Type B pancreatic cell (in vitro differentiated cells): ENCODE results near the gene KEL. TPM values are rescaled to one million over a fixed set of nuclear protein-coding genes. Genes with fewer than 3 reads are reported as not detected.
A peak's percentile ranks its signal among the peaks of the same experiment; 100 is the strongest.

ENCODE experiments used
- DNase-seq: peaks from one replicate; pipeline ENCODE4 v3.0.0; 2021; ENCODE audit warnings: mixed read lengths; ENCODE audit not compliant: unreplicated experiment; ENCODE audit errors: extremely low spot score
- H3K27ac Mint-ChIP-seq: 2 replicates; pipeline ENCODE4 v1.8.0; 2021; ENCODE audit warnings: mild to moderate bottlenecking, mixed read lengths
- H3K27me3 Mint-ChIP-seq: 2 replicates; pipeline ENCODE4 v1.8.0; 2021; ENCODE audit warnings: mixed read lengths
- H3K36me3 Mint-ChIP-seq: 2 replicates; pipeline ENCODE4 v1.8.0; 2021; ENCODE audit warnings: mixed read lengths
- H3K4me1 Mint-ChIP-seq: one replicate; pipeline ENCODE4 v1.8.0; 2021; ENCODE audit warnings: mixed read lengths; ENCODE audit not compliant: unreplicated experiment
- H3K4me3 Mint-ChIP-seq: 2 replicates; pipeline ENCODE4 v1.8.0; 2021; ENCODE audit warnings: mild to moderate bottlenecking, mixed read lengths
- H3K9me3 Mint-ChIP-seq: 2 replicates; pipeline ENCODE4 v1.8.0; 2021; ENCODE audit warnings: mixed read lengths
- long read RNA-seq: library from polyadenylated mRNA; unstranded; transcript quantifications from one replicate; pipeline ENCODE4 v2.0.0, GENCODE V29; 2020
- total RNA-seq: library from RNA; stranded (reverse); gene quantifications from 2 replicates; pipeline ENCODE4 v1.2.1, GENCODE V29; 2021; ENCODE audit warnings: low replicate concordance
- TF ChIP-seq, protein P1 (sequence below): fragments of 200-600 bp; sonication (generic); conservative IDR thresholded peaks from 2 replicates; pipeline ENCODE4 v1.5.0; 2021; ENCODE audit warnings: antibody characterized with exemption, mild to moderate bottlenecking

The KEL gene, protein sequence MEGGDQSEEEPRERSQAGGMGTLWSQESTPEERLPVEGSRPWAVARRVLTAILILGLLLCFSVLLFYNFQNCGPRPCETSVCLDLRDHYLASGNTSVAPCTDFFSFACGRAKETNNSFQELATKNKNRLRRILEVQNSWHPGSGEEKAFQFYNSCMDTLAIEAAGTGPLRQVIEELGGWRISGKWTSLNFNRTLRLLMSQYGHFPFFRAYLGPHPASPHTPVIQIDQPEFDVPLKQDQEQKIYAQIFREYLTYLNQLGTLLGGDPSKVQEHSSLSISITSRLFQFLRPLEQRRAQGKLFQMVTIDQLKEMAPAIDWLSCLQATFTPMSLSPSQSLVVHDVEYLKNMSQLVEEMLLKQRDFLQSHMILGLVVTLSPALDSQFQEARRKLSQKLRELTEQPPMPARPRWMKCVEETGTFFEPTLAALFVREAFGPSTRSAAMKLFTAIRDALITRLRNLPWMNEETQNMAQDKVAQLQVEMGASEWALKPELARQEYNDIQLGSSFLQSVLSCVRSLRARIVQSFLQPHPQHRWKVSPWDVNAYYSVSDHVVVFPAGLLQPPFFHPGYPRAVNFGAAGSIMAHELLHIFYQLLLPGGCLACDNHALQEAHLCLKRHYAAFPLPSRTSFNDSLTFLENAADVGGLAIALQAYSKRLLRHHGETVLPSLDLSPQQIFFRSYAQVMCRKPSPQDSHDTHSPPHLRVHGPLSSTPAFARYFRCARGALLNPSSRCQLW
- total RNA-seq = 1.6 and 2.8 TPM in 2 replicates
- long read RNA-seq, transcript KEL-201 (19 exons, 2,812 nt) = major isoform, 5 of 5 reads
- long read RNA-seq, partial matches to known transcripts = 0 of 5 reads
- long read RNA-seq, other reads (novel, unspliced or antisense) = 0 of 5 reads

DNA sequence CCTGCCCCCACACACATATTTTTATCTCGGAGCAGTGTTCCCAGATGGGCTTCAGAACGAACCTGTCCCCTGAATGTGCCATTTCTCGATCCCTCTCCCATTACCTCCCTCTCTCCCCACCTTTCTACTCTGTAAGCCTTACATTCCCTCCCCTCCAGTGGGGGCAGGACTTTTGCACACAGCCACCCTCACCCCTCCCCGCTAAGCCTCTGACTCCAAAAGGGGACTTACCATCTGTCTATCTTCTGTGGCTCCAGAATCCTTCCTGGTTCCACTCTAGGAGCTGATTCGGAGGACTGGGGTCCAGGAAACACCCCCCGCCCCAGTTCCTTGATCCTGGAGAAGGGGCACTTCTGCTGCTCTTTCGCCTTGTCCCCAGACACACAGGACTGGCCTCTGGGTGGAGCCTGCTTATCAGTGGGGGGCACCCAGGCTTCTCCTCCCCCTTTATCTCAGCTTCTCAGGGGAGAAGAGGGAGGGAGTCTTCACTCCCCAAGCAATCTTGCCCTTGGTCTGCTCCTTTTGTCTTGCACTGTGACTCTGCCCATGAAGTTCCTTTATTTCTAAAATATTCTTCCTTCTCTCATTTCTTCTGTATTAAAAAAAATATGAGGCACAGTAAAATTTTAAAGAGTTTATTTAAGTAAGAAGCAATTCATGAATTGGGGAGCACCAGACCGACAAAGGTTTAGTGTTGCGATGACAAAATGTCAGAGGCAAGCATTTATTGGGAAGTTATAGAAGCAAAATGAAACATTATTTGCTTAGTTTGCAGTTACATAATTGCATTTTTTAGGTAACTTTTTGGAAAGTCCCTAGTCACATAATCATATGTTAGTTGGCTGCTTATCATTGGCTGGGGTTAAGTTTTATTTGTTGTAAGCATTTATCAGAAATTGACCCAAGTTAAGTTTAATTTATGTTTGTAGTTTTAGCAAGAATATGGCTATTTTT, at the start of gene KEL:
TSS of gene KEL (minus strand) at position 391 of the 954 bp plus-strand sequence. CDS start at position 234, 157 bp downstream.
- Mint-ChIP-seq H3K36me3 (no peaks in the 10 kb centered on the region), H3K4me1 (peaks cover 6% of the 10 kb centered on the region), H3K9me3 (no peaks in the 10 kb centered on the region), H3K27ac (no peak within 1 kb of the TSS), H3K4me3 (no peak within 1 kb of the TSS), H3K27me3 (peaks cover 20% of the 10 kb centered on the region)
- TF ChIP-seq, protein P1, sequence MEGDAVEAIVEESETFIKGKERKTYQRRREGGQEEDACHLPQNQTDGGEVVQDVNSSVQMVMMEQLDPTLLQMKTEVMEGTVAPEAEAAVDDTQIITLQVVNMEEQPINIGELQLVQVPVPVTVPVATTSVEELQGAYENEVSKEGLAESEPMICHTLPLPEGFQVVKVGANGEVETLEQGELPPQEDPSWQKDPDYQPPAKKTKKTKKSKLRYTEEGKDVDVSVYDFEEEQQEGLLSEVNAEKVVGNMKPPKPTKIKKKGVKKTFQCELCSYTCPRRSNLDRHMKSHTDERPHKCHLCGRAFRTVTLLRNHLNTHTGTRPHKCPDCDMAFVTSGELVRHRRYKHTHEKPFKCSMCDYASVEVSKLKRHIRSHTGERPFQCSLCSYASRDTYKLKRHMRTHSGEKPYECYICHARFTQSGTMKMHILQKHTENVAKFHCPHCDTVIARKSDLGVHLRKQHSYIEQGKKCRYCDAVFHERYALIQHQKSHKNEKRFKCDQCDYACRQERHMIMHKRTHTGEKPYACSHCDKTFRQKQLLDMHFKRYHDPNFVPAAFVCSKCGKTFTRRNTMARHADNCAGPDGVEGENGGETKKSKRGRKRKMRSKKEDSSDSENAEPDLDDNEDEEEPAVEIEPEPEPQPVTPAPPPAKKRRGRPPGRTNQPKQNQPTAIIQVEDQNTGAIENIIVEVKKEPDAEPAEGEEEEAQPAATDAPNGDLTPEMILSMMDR = no peak
- no peak for DNase-seq

DNA sequence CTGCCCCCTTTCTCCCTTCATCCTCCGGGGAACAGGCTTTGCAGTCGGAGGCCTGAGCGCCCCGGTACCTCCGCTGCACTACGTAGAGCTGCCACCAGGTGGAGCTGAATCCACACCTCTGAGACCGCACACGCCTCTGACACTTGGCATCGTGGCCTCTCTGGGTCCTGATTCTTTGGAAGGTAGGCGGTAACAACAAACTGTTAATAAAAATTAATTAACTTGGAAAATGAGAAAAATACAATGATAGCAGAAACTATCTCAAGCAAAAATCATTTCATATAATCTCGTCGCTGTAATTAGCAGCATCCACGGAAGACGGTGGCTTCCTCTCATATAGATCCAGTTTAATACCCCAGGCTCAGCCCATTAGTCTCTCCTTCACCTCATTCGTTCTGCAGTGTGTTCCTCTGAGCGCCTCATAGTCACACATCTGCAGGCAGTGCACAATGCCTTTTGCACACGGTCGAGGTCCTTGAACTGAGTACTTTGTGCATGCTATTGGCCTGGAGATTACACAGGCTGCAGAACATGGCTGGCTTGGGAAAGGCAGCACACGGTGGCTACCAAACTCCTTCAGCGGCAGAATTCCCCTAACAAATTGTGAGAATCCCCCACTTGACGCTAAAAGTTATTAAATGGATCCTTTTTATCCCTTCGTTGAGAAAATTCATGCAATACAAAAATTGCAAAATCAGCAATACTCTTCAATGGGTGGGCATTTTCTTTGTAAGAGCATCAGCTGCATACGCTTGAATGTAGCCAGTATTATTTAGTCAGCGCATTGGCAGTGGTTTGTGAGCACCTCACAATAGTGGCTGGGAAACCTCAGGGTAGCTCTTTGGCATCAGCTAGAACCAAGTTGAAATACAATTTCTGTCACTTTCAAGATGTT, 46.1 kb upstream of the KEL start:
- Mint-ChIP-seq H3K27ac (no peak overlapping the region), H3K36me3 (no peaks in the 10 kb centered on the region), H3K4me1 (peaks cover 7% of the 10 kb centered on the region), H3K4me3 (no peak overlapping the region), H3K27me3 (peaks cover 33% of the 10 kb centered on the region), H3K9me3 (peaks cover 3% of the 10 kb centered on the region)
- TF ChIP-seq, protein P1 = peak; percentile 97
- DNase-seq = peak; percentile 81

DNA sequence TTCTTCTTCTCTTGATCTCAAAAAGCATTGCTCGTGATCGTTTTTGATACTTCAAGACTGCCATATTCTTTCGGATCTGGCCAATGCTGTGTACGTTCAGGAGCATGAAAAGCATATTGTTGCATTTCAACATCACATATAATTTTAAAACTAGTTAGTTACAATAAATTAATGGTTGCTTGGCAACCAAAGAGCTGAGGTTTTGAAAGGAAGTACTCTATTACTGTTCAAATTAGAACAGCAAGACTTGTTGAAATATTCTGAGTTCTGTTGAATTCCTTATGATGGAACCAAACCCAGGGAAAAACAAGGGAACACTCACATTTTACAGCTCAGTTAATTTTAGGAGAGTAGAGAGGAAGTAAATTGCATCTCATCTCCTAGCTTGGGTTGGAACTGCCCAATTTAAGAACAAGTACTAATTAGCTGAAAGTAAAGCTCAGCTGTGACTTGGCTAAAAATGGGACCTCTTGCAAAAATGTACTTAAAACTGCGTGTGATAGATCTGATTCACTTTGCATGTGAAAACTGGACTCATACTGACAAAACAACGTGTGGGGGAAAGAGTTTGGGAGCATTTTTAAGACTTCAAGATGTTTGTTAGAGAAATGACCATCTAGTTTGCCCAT, 43.6 kb upstream of the KEL start:
- H3K27me3 Mint-ChIP-seq = peaks cover 30% of the 10 kb centered on the region
- TF ChIP-seq, protein P1 = no peak
- DNase-seq = no peak
- no peak overlapping the region for H3K4me3 Mint-ChIP-seq
- no peak overlapping the region for H3K27ac Mint-ChIP-seq
- peaks cover 8% of the 10 kb centered on the region for H3K4me1 Mint-ChIP-seq
- no peaks in the 10 kb centered on the region for H3K36me3 Mint-ChIP-seq
- peaks cover 4% of the 10 kb centered on the region for H3K9me3 Mint-ChIP-seq

DNA sequence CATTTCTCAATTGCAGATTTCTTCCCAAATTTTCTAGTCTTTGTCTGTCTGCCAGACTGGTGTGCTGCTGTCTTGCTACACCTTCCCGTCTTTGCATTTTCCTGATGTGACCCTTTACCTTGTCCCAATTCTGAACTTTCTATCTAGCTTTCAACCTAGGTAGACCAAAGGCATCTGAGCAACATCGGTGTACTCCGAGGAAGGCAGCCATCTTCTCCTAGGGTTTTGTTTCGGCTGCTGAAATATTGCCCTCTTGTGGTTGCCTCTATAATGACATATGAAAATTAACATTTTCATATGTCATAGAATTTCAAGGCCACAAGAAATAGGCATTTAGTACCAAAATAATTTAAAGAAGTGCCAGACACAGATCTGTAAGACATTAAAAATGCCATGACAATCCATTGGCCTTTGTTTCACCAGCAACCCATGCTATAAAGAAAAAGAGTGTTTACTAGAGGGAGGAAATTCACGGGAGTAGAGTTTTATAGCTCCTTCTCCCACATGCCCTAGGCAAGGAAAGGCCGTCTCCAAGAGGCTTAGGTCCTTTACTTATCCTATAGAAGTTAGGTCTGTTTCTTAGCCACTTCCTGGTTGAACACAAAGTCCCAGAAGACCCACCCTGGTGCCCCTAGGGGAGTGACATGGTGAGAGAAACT, 41.4 kb upstream of the KEL start:
- Mint-ChIP-seq H3K4me1 (peaks cover 8% of the 10 kb centered on the region), H3K27ac (peak overlapping the region; percentile 37), H3K9me3 (peaks cover 4% of the 10 kb centered on the region), H3K4me3 (peak overlapping the region; percentile 71), H3K27me3 (peaks cover 20% of the 10 kb centered on the region), H3K36me3 (no peaks in the 10 kb centered on the region)
- no peak for DNase-seq
- TF ChIP-seq, protein P1 = peak; percentile 84
